ENCODE results near the gene HOXA4. TPM values are rescaled to one million over a fixed set of nuclear protein-coding genes. Genes with fewer than 3 reads are reported as not detected.

Gene HOXA4
- total RNA-seq, 1 donor from 2014 or later: 2.1 TPM

DNA sequence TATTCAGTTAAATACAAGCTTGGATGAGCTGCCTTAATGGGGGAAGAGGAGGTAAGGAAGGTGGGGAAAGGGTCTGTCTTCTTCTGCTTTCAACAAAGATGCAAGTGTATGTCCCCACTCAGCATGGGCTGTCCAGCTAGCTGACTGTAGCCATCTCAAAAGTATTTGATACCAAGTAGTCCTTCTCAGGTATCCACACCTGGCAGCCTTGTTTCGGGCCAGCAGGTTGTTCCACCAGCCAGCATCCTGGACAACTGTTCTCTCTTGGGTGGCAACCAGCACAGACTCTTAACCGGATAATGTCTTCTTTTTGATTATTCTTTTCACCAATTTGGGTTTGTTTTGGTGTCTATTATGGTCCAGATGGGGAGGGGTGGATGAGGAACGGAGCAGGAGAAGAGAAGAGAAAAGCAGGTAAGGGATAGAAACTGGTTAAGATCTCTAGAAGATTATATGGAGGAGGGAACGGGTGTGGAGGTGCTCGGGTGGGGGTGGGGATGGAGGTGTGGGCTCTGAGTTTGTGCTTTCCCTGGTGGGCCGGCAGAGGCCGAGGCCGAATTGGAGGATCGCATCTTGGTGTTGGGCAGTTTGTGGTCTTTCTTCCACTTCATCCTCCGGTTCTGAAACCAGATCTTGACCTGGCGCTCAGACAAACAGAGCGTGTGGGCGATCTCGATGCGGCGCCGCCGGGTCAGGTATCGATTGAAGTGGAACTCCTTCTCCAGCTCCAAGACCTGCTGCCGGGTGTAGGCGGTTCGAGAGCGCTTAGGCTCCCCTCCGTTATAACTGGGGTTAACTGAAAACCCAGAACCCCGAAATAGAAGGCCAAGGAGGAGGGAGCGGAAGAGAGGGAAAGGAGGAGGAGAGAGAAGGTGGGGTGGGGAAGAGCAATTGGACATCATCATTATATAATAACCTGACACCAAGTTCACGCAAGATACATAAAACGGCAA, 1.5 kb downstream of the HOXA4 start:
- H3K9me3 ChIP-seq: no peaks in the 10 kb centered on the region
- intact Hi-C loops (cut with DNase I): no loop called here
- peak overlapping the region; percentile 86 to 89 for H3K27ac ChIP-seq
- H3K36me3 ChIP-seq: no peaks in the 10 kb centered on the region
- no peaks in the 10 kb centered on the region for H3K27me3 ChIP-seq
- H3K4me3 ChIP-seq: peak overlapping the region; percentile 87
- peak in 1 of 2 donors; percentile 64 for DNase-seq (ENCODE audit: low spot score in 2 of 2)
- TF ChIP-seq, protein P1, sequence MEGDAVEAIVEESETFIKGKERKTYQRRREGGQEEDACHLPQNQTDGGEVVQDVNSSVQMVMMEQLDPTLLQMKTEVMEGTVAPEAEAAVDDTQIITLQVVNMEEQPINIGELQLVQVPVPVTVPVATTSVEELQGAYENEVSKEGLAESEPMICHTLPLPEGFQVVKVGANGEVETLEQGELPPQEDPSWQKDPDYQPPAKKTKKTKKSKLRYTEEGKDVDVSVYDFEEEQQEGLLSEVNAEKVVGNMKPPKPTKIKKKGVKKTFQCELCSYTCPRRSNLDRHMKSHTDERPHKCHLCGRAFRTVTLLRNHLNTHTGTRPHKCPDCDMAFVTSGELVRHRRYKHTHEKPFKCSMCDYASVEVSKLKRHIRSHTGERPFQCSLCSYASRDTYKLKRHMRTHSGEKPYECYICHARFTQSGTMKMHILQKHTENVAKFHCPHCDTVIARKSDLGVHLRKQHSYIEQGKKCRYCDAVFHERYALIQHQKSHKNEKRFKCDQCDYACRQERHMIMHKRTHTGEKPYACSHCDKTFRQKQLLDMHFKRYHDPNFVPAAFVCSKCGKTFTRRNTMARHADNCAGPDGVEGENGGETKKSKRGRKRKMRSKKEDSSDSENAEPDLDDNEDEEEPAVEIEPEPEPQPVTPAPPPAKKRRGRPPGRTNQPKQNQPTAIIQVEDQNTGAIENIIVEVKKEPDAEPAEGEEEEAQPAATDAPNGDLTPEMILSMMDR (IDR thresholded peaks at IDR 0.05): no peak
- peaks cover 0 to 2% of the 10 kb centered on the region in 2 donors for H3K4me1 ChIP-seq

DNA sequence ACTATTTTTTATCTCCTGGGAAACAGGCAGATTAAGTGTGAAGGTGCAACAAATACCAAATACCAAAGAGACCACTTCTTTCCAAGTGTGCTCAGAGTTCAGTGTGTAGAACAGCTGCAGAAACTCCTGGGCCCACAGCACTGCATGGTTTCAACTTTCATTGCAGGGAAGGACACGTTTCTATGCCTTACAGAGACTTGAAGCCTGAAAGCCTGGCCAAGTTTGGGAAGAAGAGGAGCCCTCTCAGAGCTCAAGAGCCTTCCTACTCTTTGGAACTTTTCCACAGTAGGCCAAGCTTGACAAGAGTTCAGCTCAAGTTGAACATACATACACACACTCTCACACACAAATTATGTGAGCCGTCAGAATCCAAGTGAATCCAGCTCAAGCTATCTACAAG, 2.5 kb downstream of the HOXA4 start:
- H3K36me3 ChIP-seq: no peaks in the 10 kb centered on the region
- TF ChIP-seq, protein P1 (IDR thresholded peaks at IDR 0.05): no peak
- H3K9me3 ChIP-seq: no peaks in the 10 kb centered on the region
- peak in 1 of 2 donors; percentile 54 for DNase-seq (ENCODE audit: low spot score in 2 of 2)
- peak overlapping the region; percentile 86 to 89 for H3K27ac ChIP-seq
- intact Hi-C loops (cut with DNase I): no loop called here
- peaks cover 0 to 2% of the 10 kb centered on the region in 2 donors for H3K4me1 ChIP-seq
- H3K4me3 ChIP-seq: peak overlapping the region in 1 of 2 donors; percentile 87
- H3K27me3 ChIP-seq: no peaks in the 10 kb centered on the region

DNA sequence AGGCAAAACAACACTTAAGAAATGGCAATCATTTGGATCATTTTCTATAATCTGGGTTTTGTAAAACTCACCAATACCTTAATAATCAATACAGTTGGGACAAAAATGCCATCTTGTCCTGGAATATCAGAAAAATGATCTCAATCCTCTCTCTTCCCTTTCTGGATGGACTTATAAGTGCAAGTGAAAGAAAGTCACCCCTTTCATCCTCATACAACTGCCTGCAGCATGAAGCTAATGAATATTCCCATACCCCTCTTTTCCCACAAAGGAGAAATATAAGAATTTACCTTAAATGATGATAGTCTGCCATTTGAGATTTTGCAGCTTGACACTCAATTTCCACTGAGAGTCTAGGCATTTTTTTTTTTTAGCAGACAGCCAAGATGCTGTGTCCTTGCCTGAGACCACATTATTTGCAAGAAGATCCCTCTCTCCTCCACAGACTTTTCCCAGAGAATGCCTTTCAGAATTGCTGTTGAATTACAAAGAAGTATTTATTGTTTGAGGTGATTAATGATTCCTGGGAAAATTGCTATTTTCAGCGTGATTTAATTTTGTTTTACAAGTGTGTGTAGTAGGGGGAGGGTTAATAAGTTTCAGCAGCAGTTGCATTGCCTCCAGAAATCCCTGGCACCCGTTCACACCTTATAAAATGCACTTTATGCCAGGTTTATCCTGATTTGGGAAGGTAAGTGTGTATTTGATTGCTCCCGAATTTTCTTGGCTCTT, 3.8 kb downstream of the HOXA4 start:
- intact Hi-C loops (cut with DNase I): no loop called here
- peaks cover 0 to 2% of the 10 kb centered on the region in 2 donors for H3K4me1 ChIP-seq

DNA sequence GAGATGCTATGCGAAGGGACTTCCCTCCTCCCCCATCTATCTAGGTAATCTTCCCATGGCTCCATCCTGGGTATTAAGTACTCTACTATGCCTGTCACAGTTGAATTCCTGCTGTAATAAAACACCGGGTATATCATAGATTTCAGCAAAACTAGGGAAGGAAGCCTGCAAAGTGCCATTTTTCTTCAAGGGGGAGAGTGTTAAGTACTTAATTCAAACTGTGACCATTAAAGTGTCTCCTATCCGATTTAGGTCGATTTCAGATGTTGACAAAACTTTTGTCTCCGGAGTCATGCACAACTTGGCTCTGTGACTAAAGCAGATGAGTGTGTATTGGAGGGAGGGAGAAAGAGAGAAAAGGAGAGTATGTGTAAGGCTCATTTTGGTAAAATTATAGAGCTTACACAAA, 4.6 kb downstream of the HOXA4 start:
- H3K4me1 ChIP-seq: peaks cover 0 to 2% of the 10 kb centered on the region in 2 donors
- H3K27me3 ChIP-seq: no peaks in the 10 kb centered on the region
- H3K4me3 ChIP-seq: no peak overlapping the region
- TF ChIP-seq, protein P1 (IDR thresholded peaks at IDR 0.05): no peak
- DNase-seq (ENCODE audit: low spot score in 2 of 2): no peak
- H3K27ac ChIP-seq: peak overlapping the region; percentile 89 to 97
- H3K9me3 ChIP-seq: no peaks in the 10 kb centered on the region
- no peaks in the 10 kb centered on the region for H3K36me3 ChIP-seq
- intact Hi-C loops (cut with DNase I): no loop called here

More for the DNA sequence above, 3.8 kb downstream of the HOXA4 start:
- no peak for DNase-seq (ENCODE audit: low spot score in 2 of 2)
- H3K4me3 ChIP-seq: no peak overlapping the region
- no peaks in the 10 kb centered on the region for H3K9me3 ChIP-seq
- no peaks in the 10 kb centered on the region for H3K36me3 ChIP-seq
- TF ChIP-seq, protein P1 (IDR thresholded peaks at IDR 0.05): no peak
- H3K27ac ChIP-seq: no peak overlapping the region
- no peaks in the 10 kb centered on the region for H3K27me3 ChIP-seq

DNA sequence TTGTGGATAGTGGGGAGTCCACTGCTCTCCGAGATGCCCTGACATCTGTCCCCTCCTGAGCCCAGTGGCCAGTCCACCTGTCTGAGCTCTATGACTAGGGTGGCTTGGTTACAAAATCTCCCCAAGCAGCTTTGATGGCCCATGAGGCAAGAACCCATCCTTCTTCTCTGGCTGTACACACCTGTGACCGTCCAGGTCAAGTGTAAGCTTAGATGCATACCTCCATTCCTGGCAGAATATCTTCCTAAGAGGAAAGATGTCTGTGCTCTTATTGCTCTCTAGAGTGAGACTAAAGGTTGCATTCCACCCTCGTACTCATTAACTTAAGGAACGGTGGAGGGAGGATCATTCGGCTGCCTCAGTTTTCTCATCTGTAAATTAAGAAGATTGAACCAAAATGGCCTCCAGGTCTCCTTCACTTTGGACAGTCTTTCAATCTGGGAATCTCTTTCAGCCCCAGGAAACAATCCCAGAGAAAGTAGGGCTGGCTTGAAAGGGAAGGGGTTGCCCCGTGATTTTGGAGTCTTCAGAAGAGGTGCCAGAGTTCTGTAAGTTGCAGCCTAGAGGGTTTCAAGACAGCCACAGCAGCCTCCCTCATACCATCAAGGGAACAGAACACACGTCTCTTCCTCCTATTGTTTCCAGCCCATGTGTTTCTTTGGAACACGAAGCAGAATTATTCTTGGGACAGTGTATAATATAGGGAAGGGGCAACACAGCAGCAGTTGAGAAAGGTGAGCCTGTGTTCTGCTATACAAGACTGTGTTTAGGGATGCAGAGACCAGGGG, 5.5 kb downstream of the HOXA4 start:
- Histone ChIP-seq H3K27me3 (no peaks in the 10 kb centered on the region), H3K4me3 (no peak overlapping the region), H3K9me3 (no peaks in the 10 kb centered on the region), H3K36me3 (no peaks in the 10 kb centered on the region), H3K27ac (peak overlapping the region; percentile 89 to 97), H3K4me1 (peaks cover 0 to 8% of the 10 kb centered on the region in 2 donors)
- intact Hi-C loops (cut with DNase I): no loop called here
- TF ChIP-seq, protein P1 (IDR thresholded peaks at IDR 0.05): no peak
- no peak for DNase-seq (ENCODE audit: low spot score in 2 of 2)
